K562 (cell line): ENCODE results near the gene JHY. TPM values are rescaled to one million over a fixed set of nuclear protein-coding genes. Genes with fewer than 3 reads are reported as not detected.

ENCODE experiments used
- ATAC-seq: fragments of 200-7000 bp; cut with Tn5 transposase; 3 replicates; pipeline ENCODE4 v1.9.1; 2020; ENCODE audit warnings: moderate library complexity
- BruUV-seq: library from RNA; stranded (reverse); fragments of 400-500 nt; replicated peaks from 2 replicates; lab custom pipeline; 2021; lab: Mats Ljungman, UMichigan
- CTCF ChIA-PET: fragments of 300-600 bp; formaldehyde crosslinking; extraction: SDS; loops from one replicate; lab custom pipeline; 2021; ENCODE audit warnings: low intra/inter-chr PET ratio; lab: Yijun Ruan, JAX
- POLR2A ChIA-PET: fragments of 300-600, 350-650 bp; sonication (Branson Sonifier 250); formaldehyde crosslinking; extraction: SDS; loops from one replicate; lab custom pipeline; 2021; ENCODE audit warnings: antibody characterized with exemption, inconsistent platforms; lab: Yijun Ruan, JAX
- DNase-seq, 4 experiments: peaks; one replicate each; pipeline versions ENCODE4 v3.0.0 to v3.0.0-alpha.2; 2011 to 2018; ENCODE audit warnings: low spot score in 3 of 4, mixed read lengths in 3 of 4; ENCODE audit errors: extremely low read depth in 1 of 4
- FAIRE-seq: peaks from 2 replicates; lab custom pipeline; 2011; peaks lifted over from hg19 to GRCh38; lab: Jason Lieb, UNC
- H2AFZ ChIP-seq: 2 replicates; pipeline ENCODE4 v1.6.0; 2011; ENCODE audit warnings: low read depth, low read length, control low read depth, inconsistent platforms
- H3K27ac ChIP-seq: fragments of 200-600 bp; 3 replicates; pipeline ENCODE4 v1.8.0; 2011; ENCODE audit warnings: low read depth, mild to moderate bottlenecking, control low read depth, inconsistent platforms, low read length, moderate library complexity, mixed read lengths; ENCODE audit errors: extremely low read depth
- H3K27me3 ChIP-seq, 2 experiments: fragments of 300-600 bp in 1 of 2; 2 replicates in 1 of 2; 3 replicates in 1 of 2; pipeline versions ENCODE4 v1.6.0 to v1.8.0; 2011; ENCODE audit warnings: inconsistent platforms in 2 of 2, low read length in 2 of 2, mild to moderate bottlenecking in 1 of 2, mixed read lengths in 1 of 2, moderate library complexity in 1 of 2; ENCODE audit not compliant: control insufficient read depth in 2 of 2, insufficient read depth in 2 of 2
- H3K36me3 ChIP-seq: fragments of 300-600 bp; 3 replicates; pipeline ENCODE4 v1.8.0; 2011; ENCODE audit warnings: mild to moderate bottlenecking, low read length, inconsistent platforms; ENCODE audit not compliant: control insufficient read depth, insufficient read depth
- H3K4me1 ChIP-seq, 2 experiments: fragments of 200-600 bp in 1 of 2; replicated peaks in 1 of 2; 2 replicates in 1 of 2; 3 replicates in 1 of 2; pipeline versions ENCODE4 v1.5.1 to v1.8.0; 2011; ENCODE audit warnings: inconsistent platforms in 2 of 2, low read length in 2 of 2, mild to moderate bottlenecking in 1 of 2, mixed read lengths in 1 of 2, moderate library complexity in 1 of 2; ENCODE audit not compliant: control insufficient read depth in 2 of 2, insufficient read depth in 2 of 2
- H3K4me2 ChIP-seq: 2 replicates; pipeline ENCODE4 v1.6.1; 2011; ENCODE audit warnings: low read length, control low read depth, inconsistent platforms, mixed read lengths; ENCODE audit not compliant: insufficient read depth
- H3K4me3 ChIP-seq: fragments of 200-600 bp; sonication (generic), shearing (Covaris generic); 2 replicates; pipeline ENCODE4 v1.5.1; 2016; ENCODE audit warnings: control low read depth, inconsistent platforms
- H3K79me2 ChIP-seq: fragments of 200-600 bp; 3 replicates; pipeline ENCODE4 v1.8.0; 2011; ENCODE audit warnings: low read length, inconsistent platforms; ENCODE audit not compliant: control insufficient read depth, insufficient read depth
- H3K9ac ChIP-seq, 2 experiments: 2 replicates each; pipeline versions ENCODE4 v1.6.0 to v1.6.1; 2011; ENCODE audit warnings: low read depth in 2 of 2, low read length in 2 of 2, control low read depth in 1 of 2, inconsistent platforms in 1 of 2, mild to moderate bottlenecking in 1 of 2, mixed read lengths in 1 of 2; ENCODE audit not compliant: insufficient read depth in 1 of 2
- H3K9me1 ChIP-seq: one replicate; pipeline ENCODE4 v1.6.0; 2011; ENCODE audit warnings: inconsistent platforms, mild to moderate bottlenecking, low read length, moderate library complexity; ENCODE audit not compliant: control insufficient read depth, insufficient read depth
- H3K9me3 ChIP-seq: replicated peaks from 2 replicates; pipeline ENCODE4 v1.5.1; 2011; ENCODE audit warnings: low read depth, low read length, inconsistent platforms; ENCODE audit not compliant: control insufficient read depth, insufficient read depth
- H4K20me1 ChIP-seq: replicated peaks from 2 replicates; pipeline ENCODE4 v1.6.1; 2011; ENCODE audit warnings: low read length, inconsistent platforms, mixed read lengths; ENCODE audit not compliant: control insufficient read depth, insufficient read depth
- HDAC6 ChIP-seq: IDR thresholded peaks from 2 replicates; pipeline ENCODE4 v1.6.1; 2012; ENCODE audit warnings: low read depth, mild to moderate bottlenecking, control low read depth, inconsistent platforms, low read length, moderate library complexity
- MEIS2 ChIP-seq: fragments of 450-650 bp; IDR thresholded peaks from 2 replicates; pipeline ENCODE4 v1.6.1; 2014; ENCODE audit warnings: mild to moderate bottlenecking; ENCODE audit not compliant: partially characterized antibody
- MTF1 ChIP-seq: fragments of 250-450 bp; sonication (Bioruptor Pico); IDR thresholded peaks from 2 replicates; pipeline ENCODE4 v1.9.0; 2021; ENCODE audit warnings: moderate library complexity, mild to moderate bottlenecking, inconsistent platforms, borderline replicate concordance
- NEUROD1 ChIP-seq: fragments of 150-350 bp; IDR thresholded peaks from 2 replicates; pipeline ENCODE4 v1.6.1; 2014; ENCODE audit warnings: borderline replicate concordance, low read length, low read depth; ENCODE audit not compliant: partially characterized antibody
- NFYB ChIP-seq: IDR thresholded peaks from 2 replicates; pipeline ENCODE4 v1.6.1; 2011; ENCODE audit warnings: mild to moderate bottlenecking, moderate library complexity; ENCODE audit not compliant: insufficient read length; ENCODE audit errors: extremely low read depth
- PPARD ChIP-seq: fragments of 250-450 bp; sonication (Bioruptor Pico); IDR thresholded peaks from 2 replicates; pipeline ENCODE4 v1.8.0; 2022; ENCODE audit warnings: inconsistent platforms, mild to moderate bottlenecking, moderate library complexity
- TBL1XR1 ChIP-seq, 2 experiments: IDR thresholded peaks; 2 replicates each; pipeline ENCODE4 v1.6.1; 2012; ENCODE audit warnings: improper control_type of control experiment in 2 of 2, low read length in 2 of 2, mild to moderate bottlenecking in 1 of 2
- ZKSCAN8 ChIP-seq: fragments of 200-800 bp; sonication (Bioruptor generic); IDR thresholded peaks from 2 replicates; pipeline ENCODE4 v1.6.1; 2016; ENCODE audit warnings: missing genetic modification characterization, missing compliant biosample characterization
- ZNF146 ChIP-seq: IDR thresholded peaks from one replicate; pipeline ENCODE4 v1.6.1; 2018; ENCODE audit warnings: missing compliant biosample characterization; ENCODE audit not compliant: unreplicated experiment
- ZNF197 ChIP-seq: fragments of 200-800 bp; sonication (Bioruptor generic); IDR thresholded peaks from 2 replicates; pipeline ENCODE4 v1.6.1; 2016; ENCODE audit warnings: low read depth, missing genetic modification characterization, missing compliant biosample characterization
- ZNF644 ChIP-seq: fragments of 200-800 bp; sonication (Bioruptor generic); IDR thresholded peaks from 2 replicates; pipeline ENCODE4 v1.6.1; 2016; ENCODE audit warnings: low read depth, missing genetic modification characterization, missing compliant biosample characterization
- WGBS: fragments of 100-300 bp; shearing (Covaris generic); methylation state at CpG from one replicate; pipeline ENCODE4 v1.1.6; 2016; ENCODE audit warnings: low coverage, mixed read lengths; ENCODE audit not compliant: insufficient coverage; ENCODE audit errors: missing lambda C conversion rate; 5-methylcytosine and 5-hydroxymethylcytosine counted together
- in situ Hi-C: fragments of 300-500 bp; cut with MboI; formaldehyde crosslinking; loops from 4 replicates; pipeline ENCODE4 v1.15.0; 2018; ENCODE audit warnings: inconsistent platforms, mixed read lengths
- intact Hi-C: fragments of 100-400 bp; cut with micrococcal nuclease; formaldehyde crosslinking; loops from 2 replicates; pipeline ENCODE4 v1.14.2; 2022
- polyA plus RNA-seq, 8 experiments: library from polyadenylated mRNA; depleted of rRNA in 4 of 8; stranded (reverse) in 5 of 8; unstranded in 3 of 8; fragments of >200 nt; fragmentation: Nextera tagmentation in 2 of 8; fragmentation: Illumina TruSeq in 1 of 8; extraction: Ambion mirVana in 2 of 8; extraction: Trizol in 1 of 8; gene quantifications; 2 replicates each; pipeline versions ENCODE4 v1.2.1 to v1.2.3, GENCODE V29; 2011 to 2014; ENCODE audit warnings: inconsistent platforms in 1 of 8, missing spikeins in 1 of 8
- total RNA-seq, 7 experiments: library from RNA; depleted of rRNA in 6 of 7; stranded (reverse); fragments of >200 nt in 6 of 7; fragmentation: Illumina TruSeq in 2 of 7; extraction: Trizol in 2 of 7; gene quantifications; 2 replicates each; pipeline versions ENCODE4 v1.2.1 to v1.2.3, GENCODE V29; 2011 to 2021; ENCODE audit warnings: low replicate concordance in 1 of 7
- TF ChIP-seq, protein P1 (sequence below): sonication (generic); formaldehyde crosslinking; IDR thresholded peaks from 2 replicates; pipeline ENCODE4 v1.8.0; 2022; ENCODE audit warnings: mild to moderate bottlenecking, low read depth, missing genetic modification reagents

Gene JHY
- total and polyA plus RNA-seq, 9 of the 15 experiments (the other 6 are each of a cell fraction or from before 2014, with no cell fraction given) = not detected

DNA sequence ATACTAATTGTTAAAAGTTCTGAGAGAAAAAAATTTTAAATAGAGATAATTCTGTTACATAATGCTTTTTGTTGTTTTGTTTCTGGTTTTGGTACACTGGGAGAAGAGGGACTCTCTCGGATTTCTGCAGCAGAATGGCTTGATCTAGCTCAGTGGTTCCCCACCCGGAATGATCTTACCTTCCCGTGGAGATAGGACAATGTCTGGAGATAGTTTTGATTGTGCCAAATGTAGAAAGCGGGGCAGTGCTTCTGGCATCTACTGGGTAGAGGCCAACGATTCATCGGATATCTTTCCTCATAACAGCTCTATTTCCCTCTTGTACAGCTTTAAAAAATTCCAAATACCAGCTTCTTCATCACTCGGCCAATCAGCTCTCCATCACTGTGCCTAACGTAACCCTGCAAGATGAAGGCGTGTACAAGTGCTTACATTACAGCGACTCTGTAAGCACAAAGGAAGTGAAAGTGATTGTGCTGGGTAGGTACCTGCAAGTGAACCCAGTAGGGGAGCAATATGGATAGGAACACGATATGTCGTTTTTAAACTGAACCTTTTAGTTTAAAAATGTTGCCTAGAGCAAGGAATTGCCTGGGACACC lies 31.1 kb upstream of the JHY start:
- Histone ChIP-seq H3K27me3 (no peaks in the 10 kb centered on the region; a peak in 2 of 5 replicates), H3K4me3 (no peak overlapping the region), H2AFZ (no peak overlapping the region), H3K27ac (no peak overlapping the region), H3K4me1 (no peaks in the 10 kb centered on the region; a peak in 1 of 5 replicates), H3K36me3 (no peaks in the 10 kb centered on the region), H4K20me1 (no peaks in the 10 kb centered on the region; the same call in 1 of the 2 replicates), H3K79me2 (no peaks in the 10 kb centered on the region), H3K9me3 (no peaks in the 10 kb centered on the region), H3K9me1 (no peaks in the 10 kb centered on the region), H3K4me2 (no peak overlapping the region), H3K9ac (no peak overlapping the region)
- ATAC-seq = no peak
- ChIA-PET CTCF (no interaction called here), POLR2A (no interaction called here)
- FAIRE-seq = no peak
- 3% methylated on average over 12 of the region's 12 CpGs for WGBS
- intact Hi-C loops = loop anchor here (5.0 kb wide), 1 partner anchor 54 kb away; no protein-coding TSS in a partner anchor
- DNase-seq = no peak
- TF ChIP-seq TBL1XR1 (IDR thresholded peaks at IDR 0.05; ENCODE audit: low read length in 2 of 2) (no peak), ZNF146 (no peak), NEUROD1 (no peak), ZNF644 (tag) (no peak), PPARD (CRISPR knock-in tag) (no peak), MEIS2 (no peak), ZNF197 (CRISPR knock-in tag) (no peak), ZKSCAN8 (no peak), NFYB (no peak), MTF1 (no peak), HDAC6 (no peak)
- TF ChIP-seq, protein P1, sequence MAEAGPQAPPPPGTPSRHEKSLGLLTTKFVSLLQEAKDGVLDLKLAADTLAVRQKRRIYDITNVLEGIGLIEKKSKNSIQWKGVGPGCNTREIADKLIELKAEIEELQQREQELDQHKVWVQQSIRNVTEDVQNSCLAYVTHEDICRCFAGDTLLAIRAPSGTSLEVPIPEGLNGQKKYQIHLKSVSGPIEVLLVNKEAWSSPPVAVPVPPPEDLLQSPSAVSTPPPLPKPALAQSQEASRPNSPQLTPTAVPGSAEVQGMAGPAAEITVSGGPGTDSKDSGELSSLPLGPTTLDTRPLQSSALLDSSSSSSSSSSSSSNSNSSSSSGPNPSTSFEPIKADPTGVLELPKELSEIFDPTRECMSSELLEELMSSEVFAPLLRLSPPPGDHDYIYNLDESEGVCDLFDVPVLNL = no peak
- no TSS peak for BruUV-seq
- in situ Hi-C loops = no loop called here
